ENCODE measurements around the gene COL6A2. TPM values are rescaled to one million over a fixed set of nuclear protein-coding genes. Genes with fewer than 3 reads are reported as not detected.

The COL6A2 gene
- total and polyA plus RNA-seq, 2 donors (not counting 1 experiment from before 2014, with no cell fraction given), result 1.2 to 2.1 TPM

GRCh38 chr21:46078978-46079351 is 18.9 kb upstream of the COL6A2 start:
- Mint-ChIP-seq H3K4me3 (no peak overlapping the region), H3K27me3 (no peaks in the 10 kb centered on the region), H3K9me3 (ENCODE audit: insufficient read depth) (no peaks in the 10 kb centered on the region), H3K27ac (no peak overlapping the region), H3K4me1 (no peaks in the 10 kb centered on the region)
- Histone ChIP-seq H3K27ac (ENCODE audit: low read length in 2 of 2) (no peak overlapping the region), H3K4me2 (replicated peaks; ENCODE audit: low read depth, low read length, poor library complexity, severe bottlenecking) (no peak overlapping the region), H3K4me3 (ENCODE audit: control extremely low read depth in 1 of 5, extremely low read depth in 1 of 5, insufficient read depth in 1 of 5, low read depth in 2 of 5, low read length in 4 of 5) (no peak overlapping the region), H3K9me3 (ENCODE audit: control extremely low read depth in 1 of 3, control insufficient read depth in 2 of 3, insufficient read depth in 1 of 3, low read length in 2 of 3) (peaks cover 0 to 10% (median 0%) of the 10 kb centered on the region in 3 donors), H3K9ac (ENCODE audit: low read length) (no peak overlapping the region), H3K4me1 (ENCODE audit: control insufficient read depth in 2 of 2, insufficient read depth in 2 of 2, low read length in 2 of 2) (no peaks in the 10 kb centered on the region), H3K27me3 (replicated peaks in 1 of 4; ENCODE audit: control extremely low read depth in 1 of 4, control insufficient read depth in 3 of 4, insufficient read depth in 4 of 4, low read length in 3 of 4) (no peaks in the 10 kb centered on the region), H2AFZ (ENCODE audit: insufficient read depth, low read depth, low read length, poor library complexity, severe bottlenecking) (no peak overlapping the region), H3K79me2 (ENCODE audit: control insufficient read depth, insufficient read depth, low read length) (no peaks in the 10 kb centered on the region), H3K36me3 (replicated peaks in 1 of 2; ENCODE audit: control extremely low read depth in 1 of 2, control insufficient read depth in 1 of 2, extremely low read depth in 1 of 2, insufficient read depth in 2 of 2, low read length in 1 of 2) (no peaks in the 10 kb centered on the region), H4K20me1 (ENCODE audit: control insufficient read depth, insufficient read depth, low read length, poor library complexity, severe bottlenecking) (no peaks in the 10 kb centered on the region)
- intact Hi-C loops (cut with micrococcal nuclease), result no loop called here
- TF ChIP-seq, protein P1, sequence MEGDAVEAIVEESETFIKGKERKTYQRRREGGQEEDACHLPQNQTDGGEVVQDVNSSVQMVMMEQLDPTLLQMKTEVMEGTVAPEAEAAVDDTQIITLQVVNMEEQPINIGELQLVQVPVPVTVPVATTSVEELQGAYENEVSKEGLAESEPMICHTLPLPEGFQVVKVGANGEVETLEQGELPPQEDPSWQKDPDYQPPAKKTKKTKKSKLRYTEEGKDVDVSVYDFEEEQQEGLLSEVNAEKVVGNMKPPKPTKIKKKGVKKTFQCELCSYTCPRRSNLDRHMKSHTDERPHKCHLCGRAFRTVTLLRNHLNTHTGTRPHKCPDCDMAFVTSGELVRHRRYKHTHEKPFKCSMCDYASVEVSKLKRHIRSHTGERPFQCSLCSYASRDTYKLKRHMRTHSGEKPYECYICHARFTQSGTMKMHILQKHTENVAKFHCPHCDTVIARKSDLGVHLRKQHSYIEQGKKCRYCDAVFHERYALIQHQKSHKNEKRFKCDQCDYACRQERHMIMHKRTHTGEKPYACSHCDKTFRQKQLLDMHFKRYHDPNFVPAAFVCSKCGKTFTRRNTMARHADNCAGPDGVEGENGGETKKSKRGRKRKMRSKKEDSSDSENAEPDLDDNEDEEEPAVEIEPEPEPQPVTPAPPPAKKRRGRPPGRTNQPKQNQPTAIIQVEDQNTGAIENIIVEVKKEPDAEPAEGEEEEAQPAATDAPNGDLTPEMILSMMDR (IDR thresholded peaks at IDR 0.05), result no peak
- TF ChIP-seq EZH2 (IDR thresholded peaks at IDR 0.05; ENCODE audit: borderline replicate concordance, insufficient read depth, low read depth, low read length, poor library complexity, severe bottlenecking), result no peak
- no peak for ATAC-seq (ENCODE audit: low read depth)
- ChIA-PET CTCF (no interaction called here), POLR2A (no interaction called here)
- no peak for DNase-seq
- 87% methylated on average over 6 of the region's 6 CpGs for WGBS (ENCODE audit: insufficient coverage)

GRCh38 chr21:46079352-46080170 is 18.4 kb upstream of the COL6A2 start:
- H4K20me1 ChIP-seq (ENCODE audit: control insufficient read depth, insufficient read depth, low read length, poor library complexity, severe bottlenecking), result no peaks in the 10 kb centered on the region
- no peak overlapping the region for H3K4me2 ChIP-seq (replicated peaks; ENCODE audit: low read depth, low read length, poor library complexity, severe bottlenecking)
- no peaks in the 10 kb centered on the region for H3K79me2 ChIP-seq (ENCODE audit: control insufficient read depth, insufficient read depth, low read length)
- no peak overlapping the region for H2AFZ ChIP-seq (ENCODE audit: insufficient read depth, low read depth, low read length, poor library complexity, severe bottlenecking)
- H3K4me3 ChIP-seq (ENCODE audit: control extremely low read depth in 1 of 5, extremely low read depth in 1 of 5, insufficient read depth in 1 of 5, low read depth in 2 of 5, low read length in 4 of 5), result no peak overlapping the region
- H3K27ac Mint-ChIP-seq, result no peak overlapping the region
- H3K9ac ChIP-seq (ENCODE audit: low read length), result no peak overlapping the region
- peaks cover 0 to 14% (median 0%) of the 10 kb centered on the region in 3 donors for H3K9me3 ChIP-seq (ENCODE audit: control extremely low read depth in 1 of 3, control insufficient read depth in 2 of 3, insufficient read depth in 1 of 3, low read length in 2 of 3)
- ATAC-seq (ENCODE audit: low read depth), result no peak
- 88% methylated on average over 34 of the region's 34 CpGs for WGBS (ENCODE audit: insufficient coverage)
- no peaks in the 10 kb centered on the region for H3K4me1 ChIP-seq (ENCODE audit: control insufficient read depth in 2 of 2, insufficient read depth in 2 of 2, low read length in 2 of 2)
- no peaks in the 10 kb centered on the region for H3K27me3 ChIP-seq (replicated peaks in 1 of 4; ENCODE audit: control extremely low read depth in 1 of 4, control insufficient read depth in 3 of 4, insufficient read depth in 4 of 4, low read length in 3 of 4)
- no peaks in the 10 kb centered on the region for H3K27me3 Mint-ChIP-seq
- no peak overlapping the region for H3K4me3 Mint-ChIP-seq
- H3K27ac ChIP-seq (ENCODE audit: low read length in 2 of 2), result no peak overlapping the region
- intact Hi-C loops (cut with micrococcal nuclease), result no loop called here
- no peak for TF ChIP-seq EZH2 (IDR thresholded peaks at IDR 0.05; ENCODE audit: borderline replicate concordance, insufficient read depth, low read depth, low read length, poor library complexity, severe bottlenecking)
- TF ChIP-seq, protein P1 (IDR thresholded peaks at IDR 0.05), result no peak
- no peaks in the 10 kb centered on the region for H3K36me3 ChIP-seq (replicated peaks in 1 of 2; ENCODE audit: control extremely low read depth in 1 of 2, control insufficient read depth in 1 of 2, extremely low read depth in 1 of 2, insufficient read depth in 2 of 2, low read length in 1 of 2)
- H3K4me1 Mint-ChIP-seq, result no peaks in the 10 kb centered on the region
- CTCF ChIA-PET, result no interaction called here
- POLR2A ChIA-PET, result no interaction called here
- no peaks in the 10 kb centered on the region for H3K9me3 Mint-ChIP-seq (ENCODE audit: insufficient read depth)
- DNase-seq, result no peak

Measured in B cell (primary cell).